HepG2 (cell line): Measurements from ENCODE around the gene CD79A. TPM values are rescaled to one million over a fixed set of nuclear protein-coding genes. Genes with fewer than 3 reads are reported as not detected.

Experiments used
- FOXK1 ChIP-seq: sonication (generic); formaldehyde crosslinking; IDR thresholded peaks from 2 replicates; pipeline ENCODE4 v1.4.0; 2020; ENCODE audit warnings: low read depth, missing genetic modification reagents, borderline replicate concordance
- GFI1 ChIP-seq: sonication (generic); formaldehyde crosslinking; IDR thresholded peaks from 2 replicates; pipeline ENCODE4 v1.5.0; 2020; ENCODE audit warnings: missing genetic modification reagents, mild to moderate bottlenecking, borderline replicate concordance
- KDM3A ChIP-seq: IDR thresholded peaks from 2 replicates; pipeline ENCODE4 v1.6.1; 2018; ENCODE audit warnings: low read depth, missing compliant biosample characterization
- KLF16 ChIP-seq, 2 experiments: sonication (generic) in 1 of 2; formaldehyde crosslinking in 1 of 2; IDR thresholded peaks; 2 replicates each; pipeline versions ENCODE4 v1.6.1 to v1.8.0; 2016 to 2023; ENCODE audit warnings: missing genetic modification reagents in 2 of 2, missing compliant biosample characterization in 1 of 2
- PCBP1 ChIP-seq: fragments of 200-400 bp; formaldehyde crosslinking; IDR thresholded peaks from 2 replicates; pipeline ENCODE4 v1.6.1; 2017; ENCODE audit warnings: mild to moderate bottlenecking, low read depth, low read length, borderline replicate concordance
- PHF8 ChIP-seq: sonication (generic); formaldehyde crosslinking; IDR thresholded peaks from 2 replicates; pipeline ENCODE4 v1.5.0; 2020; ENCODE audit warnings: missing genetic modification reagents
- SMYD3 ChIP-seq: sonication (generic); formaldehyde crosslinking; IDR thresholded peaks from 2 replicates; pipeline ENCODE4 v1.8.1; 2023; ENCODE audit warnings: mild to moderate bottlenecking, missing genetic modification reagents
- SRSF1 ChIP-seq: fragments of 200-400 bp; formaldehyde crosslinking; optimal IDR thresholded peaks from 2 replicates; pipeline ENCODE3; 2017; ENCODE audit warnings: mild to moderate bottlenecking, low read depth, low read length, moderate library complexity
- ZNF256 ChIP-seq: sonication (generic); formaldehyde crosslinking; conservative IDR thresholded peaks from 2 replicates; pipeline ENCODE4 v1.4.0; 2020; ENCODE audit warnings: missing genetic modification reagents
- ZNF598 ChIP-seq: sonication (generic); formaldehyde crosslinking; IDR thresholded peaks from 2 replicates; pipeline ENCODE4 v1.5.1; 2020; ENCODE audit warnings: mild to moderate bottlenecking, missing genetic modification reagents, borderline replicate concordance
- polyA plus RNA-seq, 8 experiments: library from polyadenylated mRNA; depleted of rRNA in 3 of 8; stranded (reverse) in 7 of 8; unstranded in 1 of 8; fragments of >200 nt; fragmentation: Illumina TruSeq in 4 of 8; extraction: Trizol in 4 of 8; gene quantifications; 2 replicates each; pipeline versions ENCODE4 v1.2.1 to v1.2.3, GENCODE V29; 2011 to 2016; ENCODE audit warnings: low read depth in 4 of 8, missing spikeins in 1 of 8, mixed read lengths in 1 of 8; ENCODE audit not compliant: insufficient read depth in 1 of 8
- total RNA-seq, 5 experiments: library from RNA; depleted of rRNA; stranded (reverse); fragments of >200 nt; fragmentation: Illumina TruSeq; extraction: Trizol; gene quantifications; 2 replicates each; pipeline ENCODE4 v1.2.3, GENCODE V29; 2016; ENCODE audit warnings: low read depth in 1 of 5
- TF ChIP-seq, protein P1 (sequence below), 2 experiments: fragments of 450-650 bp in 1 of 2; sonication (generic) in 1 of 2; formaldehyde crosslinking in 1 of 2; IDR thresholded peaks; 2 replicates each; pipeline versions ENCODE4 v1.6.1 to v1.8.0; 2016 to 2022; ENCODE audit warnings: antibody characterized with exemption in 1 of 2, mild to moderate bottlenecking in 1 of 2, missing genetic modification reagents in 1 of 2
- TF ChIP-seq, protein P2 (sequence below): conservative IDR thresholded peaks from 2 replicates; pipeline ENCODE4 v1.6.1; 2018; ENCODE audit warnings: missing genetic modification reagents
- TF ChIP-seq, protein P3 (sequence below): sonication (generic); formaldehyde crosslinking; IDR thresholded peaks from 2 replicates; pipeline ENCODE4 v1.5.0; 2020; ENCODE audit warnings: mild to moderate bottlenecking, missing genetic modification reagents
- TF ChIP-seq, protein P4 (sequence below): sonication (generic); formaldehyde crosslinking; IDR thresholded peaks from 2 replicates; pipeline ENCODE4 v1.5.0; 2020; ENCODE audit warnings: missing genetic modification reagents

The CD79A gene
- total and polyA plus RNA-seq, 2 of the 13 experiments (the other 11 are each of a cell fraction or from before 2014, with no cell fraction given) = 0.24 to 0.33 TPM

DNA sequence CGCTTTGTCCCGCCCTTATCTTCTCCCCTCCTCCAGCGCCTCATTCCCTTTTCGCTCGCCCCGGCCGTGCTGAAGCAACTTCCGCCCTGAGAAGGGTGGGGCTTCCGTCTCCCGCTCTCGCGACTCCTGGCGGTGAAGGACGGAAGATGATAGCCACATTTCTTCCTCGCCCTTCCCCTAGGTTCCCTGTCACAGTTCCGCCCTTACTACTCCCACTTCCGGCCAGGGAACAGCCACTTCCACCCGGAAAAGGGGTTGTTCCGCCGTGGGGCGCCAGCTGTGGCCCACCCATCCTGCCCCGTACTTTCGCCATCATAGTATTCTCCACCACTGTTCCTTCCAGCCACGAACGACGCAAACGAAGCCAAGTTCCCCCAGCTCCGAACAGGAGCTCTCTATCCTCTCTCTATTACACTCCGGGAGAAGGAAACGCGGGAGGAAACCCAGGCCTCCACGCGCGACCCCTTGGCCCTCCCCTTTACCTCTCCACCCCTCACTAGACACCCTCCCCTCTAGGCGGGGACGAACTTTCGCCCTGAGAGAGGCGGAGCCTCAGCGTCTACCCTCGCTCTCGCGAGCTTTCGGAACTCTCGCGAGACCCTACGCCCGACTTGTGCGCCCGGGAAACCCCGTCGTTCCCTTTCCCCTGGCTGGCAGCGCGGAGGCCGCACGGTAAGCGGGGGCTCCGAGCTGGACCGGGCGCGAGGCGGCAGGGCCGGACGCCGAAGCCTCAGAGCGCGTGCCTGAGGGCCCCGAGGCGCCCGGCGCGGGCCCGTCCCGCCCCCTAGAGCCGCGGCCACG, 17.3 kb upstream of the CD79A start, which contains the start of gene RPS19 (continued):
- TF ChIP-seq, protein P1, sequence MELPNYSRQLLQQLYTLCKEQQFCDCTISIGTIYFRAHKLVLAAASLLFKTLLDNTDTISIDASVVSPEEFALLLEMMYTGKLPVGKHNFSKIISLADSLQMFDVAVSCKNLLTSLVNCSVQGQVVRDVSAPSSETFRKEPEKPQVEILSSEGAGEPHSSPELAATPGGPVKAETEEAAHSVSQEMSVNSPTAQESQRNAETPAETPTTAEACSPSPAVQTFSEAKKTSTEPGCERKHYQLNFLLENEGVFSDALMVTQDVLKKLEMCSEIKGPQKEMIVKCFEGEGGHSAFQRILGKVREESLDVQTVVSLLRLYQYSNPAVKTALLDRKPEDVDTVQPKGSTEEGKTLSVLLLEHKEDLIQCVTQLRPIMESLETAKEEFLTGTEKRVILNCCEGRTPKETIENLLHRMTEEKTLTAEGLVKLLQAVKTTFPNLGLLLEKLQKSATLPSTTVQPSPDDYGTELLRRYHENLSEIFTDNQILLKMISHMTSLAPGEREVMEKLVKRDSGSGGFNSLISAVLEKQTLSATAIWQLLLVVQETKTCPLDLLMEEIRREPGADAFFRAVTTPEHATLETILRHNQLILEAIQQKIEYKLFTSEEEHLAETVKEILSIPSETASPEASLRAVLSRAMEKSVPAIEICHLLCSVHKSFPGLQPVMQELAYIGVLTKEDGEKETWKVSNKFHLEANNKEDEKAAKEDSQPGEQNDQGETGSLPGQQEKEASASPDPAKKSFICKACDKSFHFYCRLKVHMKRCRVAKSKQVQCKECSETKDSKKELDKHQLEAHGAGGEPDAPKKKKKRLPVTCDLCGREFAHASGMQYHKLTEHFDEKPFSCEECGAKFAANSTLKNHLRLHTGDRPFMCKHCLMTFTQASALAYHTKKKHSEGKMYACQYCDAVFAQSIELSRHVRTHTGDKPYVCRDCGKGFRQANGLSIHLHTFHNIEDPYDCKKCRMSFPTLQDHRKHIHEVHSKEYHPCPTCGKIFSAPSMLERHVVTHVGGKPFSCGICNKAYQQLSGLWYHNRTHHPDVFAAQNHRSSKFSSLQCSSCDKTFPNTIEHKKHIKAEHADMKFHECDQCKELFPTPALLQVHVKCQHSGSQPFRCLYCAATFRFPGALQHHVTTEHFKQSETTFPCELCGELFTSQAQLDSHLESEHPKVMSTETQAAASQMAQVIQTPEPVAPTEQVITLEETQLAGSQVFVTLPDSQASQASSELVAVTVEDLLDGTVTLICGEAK (IDR thresholded peaks at IDR 0.05) = peak; percentile 43; the same call in 1 of the 2 replicates
- TF ChIP-seq, protein P1 (CRISPR knock-in tag; IDR thresholded peaks at IDR 0.05) = peak; percentile 80
- TF ChIP-seq, protein P2, sequence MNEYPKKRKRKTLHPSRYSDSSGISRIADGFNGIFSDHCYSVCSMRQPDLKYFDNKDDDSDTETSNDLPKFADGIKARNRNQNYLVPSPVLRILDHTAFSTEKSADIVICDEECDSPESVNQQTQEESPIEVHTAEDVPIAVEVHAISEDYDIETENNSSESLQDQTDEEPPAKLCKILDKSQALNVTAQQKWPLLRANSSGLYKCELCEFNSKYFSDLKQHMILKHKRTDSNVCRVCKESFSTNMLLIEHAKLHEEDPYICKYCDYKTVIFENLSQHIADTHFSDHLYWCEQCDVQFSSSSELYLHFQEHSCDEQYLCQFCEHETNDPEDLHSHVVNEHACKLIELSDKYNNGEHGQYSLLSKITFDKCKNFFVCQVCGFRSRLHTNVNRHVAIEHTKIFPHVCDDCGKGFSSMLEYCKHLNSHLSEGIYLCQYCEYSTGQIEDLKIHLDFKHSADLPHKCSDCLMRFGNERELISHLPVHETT = peak; percentile 83
- TF ChIP-seq, protein P3, sequence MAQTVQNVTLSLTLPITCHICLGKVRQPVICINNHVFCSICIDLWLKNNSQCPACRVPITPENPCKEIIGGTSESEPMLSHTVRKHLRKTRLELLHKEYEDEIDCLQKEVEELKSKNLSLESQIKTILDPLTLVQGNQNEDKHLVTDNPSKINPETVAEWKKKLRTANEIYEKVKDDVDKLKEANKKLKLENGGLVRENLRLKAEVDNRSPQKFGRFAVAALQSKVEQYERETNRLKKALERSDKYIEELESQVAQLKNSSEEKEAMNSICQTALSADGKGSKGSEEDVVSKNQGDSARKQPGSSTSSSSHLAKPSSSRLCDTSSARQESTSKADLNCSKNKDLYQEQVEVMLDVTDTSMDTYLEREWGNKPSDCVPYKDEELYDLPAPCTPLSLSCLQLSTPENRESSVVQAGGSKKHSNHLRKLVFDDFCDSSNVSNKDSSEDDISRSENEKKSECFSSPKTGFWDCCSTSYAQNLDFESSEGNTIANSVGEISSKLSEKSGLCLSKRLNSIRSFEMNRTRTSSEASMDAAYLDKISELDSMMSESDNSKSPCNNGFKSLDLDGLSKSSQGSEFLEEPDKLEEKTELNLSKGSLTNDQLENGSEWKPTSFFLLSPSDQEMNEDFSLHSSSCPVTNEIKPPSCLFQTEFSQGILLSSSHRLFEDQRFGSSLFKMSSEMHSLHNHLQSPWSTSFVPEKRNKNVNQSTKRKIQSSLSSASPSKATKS = peak; percentile 77; the same call in 1 of the 2 replicates
- TF ChIP-seq GFI1 (peak; percentile 66; the same call in 1 of the 2 replicates), KDM3A (no peak), ZNF256 (CRISPR knock-in tag) (no peak), ZNF598 (CRISPR knock-in tag) (peak; percentile 29; the same call in 1 of the 2 replicates), PCBP1 (peak; percentile 91), PHF8 (CRISPR knock-in tag) (peak; percentile 89), FOXK1 (peak; percentile 34; the same call in 1 of the 2 replicates), SMYD3 (CRISPR knock-in tag) (peak; percentile 73; the same call in 1 of the 2 replicates), SRSF1 (peak; percentile 75), KLF16 (CRISPR knock-in tag; IDR thresholded peaks at IDR 0.05) (no peak; a peak in 1 of 4 replicates)
- TF ChIP-seq, protein P4, sequence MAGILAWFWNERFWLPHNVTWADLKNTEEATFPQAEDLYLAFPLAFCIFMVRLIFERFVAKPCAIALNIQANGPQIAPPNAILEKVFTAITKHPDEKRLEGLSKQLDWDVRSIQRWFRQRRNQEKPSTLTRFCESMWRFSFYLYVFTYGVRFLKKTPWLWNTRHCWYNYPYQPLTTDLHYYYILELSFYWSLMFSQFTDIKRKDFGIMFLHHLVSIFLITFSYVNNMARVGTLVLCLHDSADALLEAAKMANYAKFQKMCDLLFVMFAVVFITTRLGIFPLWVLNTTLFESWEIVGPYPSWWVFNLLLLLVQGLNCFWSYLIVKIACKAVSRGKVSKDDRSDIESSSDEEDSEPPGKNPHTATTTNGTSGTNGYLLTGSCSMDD = 0 out of 2 replicates have a peak, but pooled peaks have one; percentile 31
